ENCODE results near the gene FAM13C.

The FAM13C gene

DNA sequence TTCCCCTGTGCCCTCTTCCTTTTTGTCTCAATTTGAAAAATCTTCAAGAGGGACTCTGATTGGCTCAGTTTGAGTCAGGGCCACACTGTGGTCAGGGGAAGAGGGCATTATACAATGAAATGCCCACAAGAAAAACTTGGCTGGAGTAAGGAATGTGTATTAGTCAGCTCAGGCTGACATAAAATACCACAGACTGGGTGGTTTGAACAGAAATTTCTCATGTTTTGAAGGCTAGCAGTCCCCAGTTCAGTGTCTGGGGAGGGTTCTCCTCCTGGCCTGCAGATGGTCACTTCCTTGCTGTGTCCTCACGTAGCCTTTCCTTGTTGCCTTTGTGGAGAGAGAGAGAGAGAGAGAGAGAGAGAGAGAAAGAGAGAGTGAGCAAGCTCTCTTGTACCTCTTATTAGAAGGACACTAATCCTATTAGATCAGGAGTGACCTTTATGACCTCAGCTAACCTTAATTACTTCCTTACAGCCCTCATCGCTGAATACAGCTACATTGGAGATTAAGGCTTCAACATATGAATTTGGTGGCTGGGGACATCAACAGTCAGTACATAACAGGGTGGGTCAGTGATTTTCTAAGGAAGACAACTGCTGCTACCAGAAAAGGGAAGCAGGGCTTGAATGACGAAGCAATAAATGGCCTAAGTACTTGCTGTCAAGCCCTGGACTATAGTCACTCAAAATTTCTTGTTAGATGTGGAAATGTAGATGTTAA is 25.8 kb upstream of the FAM13C start:
- TF ChIP-seq SPI1 (IDR thresholded peaks at IDR 0.05; ENCODE audit: low read depth, low read length) (no peak), PAX5 (IDR thresholded peaks at IDR 0.05; ENCODE audit: insufficient read depth, low read length, severe bottlenecking) (no peak), TAF1 (IDR thresholded peaks at IDR 0.05; ENCODE audit: low read depth, low read length) (no peak), POU2F2 (IDR thresholded peaks at IDR 0.05; ENCODE audit: low read depth, low read length) (no peak), POLR2AphosphoS5 (IDR thresholded peaks at IDR 0.05; ENCODE audit: low read depth, low read length) (no peak), POLR2A (IDR thresholded peaks at IDR 0.05; ENCODE audit: low read depth, low read length) (no peak)
- no peak for DNase-seq (ENCODE audit: insufficient read length, low spot score)
- FAIRE-seq: peak; percentile 23

DNA sequence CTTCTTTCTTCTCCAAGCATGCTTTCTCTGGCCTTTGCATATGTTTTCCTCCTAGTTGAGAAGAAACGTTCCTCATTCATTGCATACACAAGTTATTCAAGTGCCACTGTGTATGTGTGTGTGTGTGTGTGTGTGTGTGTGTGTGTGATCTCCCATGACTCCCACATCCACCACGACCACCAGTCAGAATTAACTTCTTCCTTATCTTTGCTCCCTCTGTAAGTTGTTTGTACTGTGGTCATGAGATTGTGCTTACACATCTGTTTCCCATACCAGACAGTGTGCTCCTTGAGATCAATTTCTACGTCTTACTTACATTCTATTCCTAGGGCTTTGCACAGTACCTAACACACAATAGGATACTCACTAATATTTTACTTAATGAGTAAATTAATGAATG is 22.4 kb upstream of the FAM13C start:
- DNase-seq (ENCODE audit: insufficient read length, low spot score) (no peak), FAIRE-seq (no peak)
- TF ChIP-seq POLR2A (IDR thresholded peaks at IDR 0.05; ENCODE audit: low read depth, low read length): no peak
- TF ChIP-seq POLR2AphosphoS5 (IDR thresholded peaks at IDR 0.05; ENCODE audit: low read depth, low read length): no peak
- no peak for TF ChIP-seq PAX5 (IDR thresholded peaks at IDR 0.05; ENCODE audit: insufficient read depth, low read length, severe bottlenecking)
- no peak for TF ChIP-seq POU2F2 (IDR thresholded peaks at IDR 0.05; ENCODE audit: low read depth, low read length)
- TF ChIP-seq TAF1 (IDR thresholded peaks at IDR 0.05; ENCODE audit: low read depth, low read length): no peak
- TF ChIP-seq SPI1 (IDR thresholded peaks at IDR 0.05; ENCODE audit: low read depth, low read length): no peak

DNA sequence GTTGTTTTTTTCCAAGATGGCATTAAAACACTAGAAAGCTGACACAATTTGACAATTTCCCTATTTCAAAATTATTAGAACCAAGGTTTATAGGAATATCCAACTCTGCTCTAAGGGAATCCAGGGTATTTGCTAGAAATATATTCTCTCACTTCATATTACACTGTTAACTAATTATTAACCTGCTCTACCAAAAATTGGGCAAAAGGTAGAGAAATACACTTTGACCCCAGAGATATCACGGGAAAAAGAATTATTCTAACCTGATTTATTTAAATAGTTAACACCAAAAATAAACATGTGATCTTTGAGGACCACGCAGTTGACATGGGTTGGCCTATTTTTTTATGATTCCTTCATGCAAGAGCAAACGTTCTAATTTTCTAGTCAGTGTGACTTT is 21.6 kb upstream of the FAM13C start:
- TF ChIP-seq TAF1 (IDR thresholded peaks at IDR 0.05; ENCODE audit: low read depth, low read length) (no peak), PAX5 (IDR thresholded peaks at IDR 0.05; ENCODE audit: insufficient read depth, low read length, severe bottlenecking) (no peak), POU2F2 (IDR thresholded peaks at IDR 0.05; ENCODE audit: low read depth, low read length) (no peak), POLR2AphosphoS5 (IDR thresholded peaks at IDR 0.05; ENCODE audit: low read depth, low read length) (no peak), POLR2A (IDR thresholded peaks at IDR 0.05; ENCODE audit: low read depth, low read length) (no peak), SPI1 (IDR thresholded peaks at IDR 0.05; ENCODE audit: low read depth, low read length) (no peak)
- FAIRE-seq (no peak), DNase-seq (ENCODE audit: insufficient read length, low spot score) (no peak)

DNA sequence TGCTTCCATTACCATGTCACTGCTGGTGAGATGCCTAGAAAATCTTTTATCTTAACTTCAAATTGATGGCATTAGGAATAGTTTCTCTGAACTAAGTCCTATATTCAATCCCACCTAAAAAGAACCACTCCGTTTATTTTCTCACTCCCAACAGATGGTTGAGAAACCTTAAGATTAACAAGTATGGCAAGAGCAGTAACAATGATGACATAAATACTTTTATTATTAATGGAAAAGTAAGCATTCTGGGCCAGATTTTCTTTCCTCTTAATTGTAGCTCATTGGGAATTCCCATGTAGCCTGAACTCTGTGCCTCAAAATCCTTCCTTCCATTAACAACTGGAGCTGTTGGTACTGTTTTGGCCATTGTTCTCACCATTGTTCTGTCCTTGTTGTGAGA is 21.1 kb upstream of the FAM13C start:
- TF ChIP-seq PAX5 (IDR thresholded peaks at IDR 0.05; ENCODE audit: insufficient read depth, low read length, severe bottlenecking) (no peak), POU2F2 (IDR thresholded peaks at IDR 0.05; ENCODE audit: low read depth, low read length) (no peak), POLR2AphosphoS5 (IDR thresholded peaks at IDR 0.05; ENCODE audit: low read depth, low read length) (no peak), SPI1 (IDR thresholded peaks at IDR 0.05; ENCODE audit: low read depth, low read length) (no peak), TAF1 (IDR thresholded peaks at IDR 0.05; ENCODE audit: low read depth, low read length) (no peak), POLR2A (IDR thresholded peaks at IDR 0.05; ENCODE audit: low read depth, low read length) (no peak)
- FAIRE-seq (no peak), DNase-seq (ENCODE audit: insufficient read length, low spot score) (no peak)

DNA sequence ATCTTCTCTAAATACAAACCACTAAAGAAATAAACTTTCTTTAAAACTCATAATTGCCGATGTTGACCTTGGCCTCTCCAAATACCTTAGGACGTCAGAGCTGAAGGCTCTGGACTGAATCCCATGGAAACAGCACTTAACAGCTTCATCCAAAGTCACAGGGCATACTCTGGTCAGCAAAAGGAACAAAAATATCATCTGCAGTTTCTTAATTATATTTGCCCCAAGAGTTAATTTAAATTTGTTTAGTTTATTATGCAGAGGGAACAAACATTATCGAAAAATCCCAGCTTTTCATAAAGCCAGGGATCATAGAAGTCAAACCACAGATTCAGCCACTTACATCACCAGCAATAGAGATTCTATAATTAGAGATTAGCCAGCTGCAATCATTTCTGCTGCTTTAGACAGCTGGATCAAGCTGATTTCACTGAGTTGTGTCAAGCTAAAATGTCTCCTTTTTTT is 20.5 kb upstream of the FAM13C start:
- TF ChIP-seq TAF1 (IDR thresholded peaks at IDR 0.05; ENCODE audit: low read depth, low read length): no peak
- TF ChIP-seq PAX5 (IDR thresholded peaks at IDR 0.05; ENCODE audit: insufficient read depth, low read length, severe bottlenecking): no peak
- TF ChIP-seq POU2F2 (IDR thresholded peaks at IDR 0.05; ENCODE audit: low read depth, low read length): no peak
- TF ChIP-seq POLR2A (IDR thresholded peaks at IDR 0.05; ENCODE audit: low read depth, low read length): no peak
- no peak for TF ChIP-seq SPI1 (IDR thresholded peaks at IDR 0.05; ENCODE audit: low read depth, low read length)
- TF ChIP-seq POLR2AphosphoS5 (IDR thresholded peaks at IDR 0.05; ENCODE audit: low read depth, low read length): no peak
- FAIRE-seq: no peak
- DNase-seq (ENCODE audit: insufficient read length, low spot score): no peak

DNA sequence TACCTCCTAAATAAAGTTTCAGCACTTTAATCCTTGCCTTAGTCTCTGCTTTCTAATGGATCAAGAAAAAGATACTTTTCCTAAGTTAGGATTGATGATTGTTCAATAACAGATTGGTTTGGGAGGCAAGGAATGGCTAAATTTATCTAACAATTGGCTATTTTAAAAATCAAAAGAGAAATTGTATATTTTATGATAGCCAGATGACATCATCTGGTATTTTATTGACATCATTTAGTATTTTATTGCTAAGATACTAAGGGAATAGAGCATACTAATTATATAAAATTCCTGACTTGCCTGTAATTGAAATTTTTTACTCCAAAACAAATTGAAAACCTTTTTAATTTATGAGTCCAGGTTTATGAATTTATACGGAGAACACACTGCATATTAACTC is 19.3 kb upstream of the FAM13C start:
- TF ChIP-seq POLR2A (IDR thresholded peaks at IDR 0.05; ENCODE audit: low read depth, low read length) (no peak), TAF1 (IDR thresholded peaks at IDR 0.05; ENCODE audit: low read depth, low read length) (no peak)
- DNase-seq (ENCODE audit: insufficient read length, low spot score) (no peak), FAIRE-seq (no peak)

DNA sequence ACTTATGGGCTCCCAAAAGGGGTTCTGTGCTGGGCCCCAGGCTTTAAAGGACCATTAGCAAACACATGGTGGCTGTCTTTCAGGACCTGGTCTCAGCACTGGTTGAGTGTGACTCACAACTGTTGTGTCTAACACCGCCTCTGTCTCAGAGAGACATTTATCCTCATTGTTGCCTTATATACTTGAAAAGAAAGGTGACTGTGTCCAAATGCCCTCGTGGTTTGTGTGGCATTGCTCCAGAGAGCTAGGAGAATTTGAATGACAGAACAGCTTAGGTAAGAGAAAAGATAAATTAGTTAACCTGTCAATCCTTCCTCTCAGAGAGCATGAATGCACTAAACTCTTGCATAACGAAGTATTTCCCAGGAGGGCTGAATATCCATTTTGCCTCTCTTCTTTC is 14.5 kb upstream of the FAM13C start:
- TF ChIP-seq PAX5 (IDR thresholded peaks at IDR 0.05; ENCODE audit: insufficient read depth, low read length, severe bottlenecking): no peak
- no peak for TF ChIP-seq POLR2A (IDR thresholded peaks at IDR 0.05; ENCODE audit: low read depth, low read length)
- no peak for TF ChIP-seq TAF1 (IDR thresholded peaks at IDR 0.05; ENCODE audit: low read depth, low read length)
- no peak for TF ChIP-seq SPI1 (IDR thresholded peaks at IDR 0.05; ENCODE audit: low read depth, low read length)
- no peak for TF ChIP-seq POU2F2 (IDR thresholded peaks at IDR 0.05; ENCODE audit: low read depth, low read length)
- no peak for TF ChIP-seq POLR2AphosphoS5 (IDR thresholded peaks at IDR 0.05; ENCODE audit: low read depth, low read length)
- FAIRE-seq (no peak), DNase-seq (ENCODE audit: insufficient read length, low spot score) (no peak)

DNA sequence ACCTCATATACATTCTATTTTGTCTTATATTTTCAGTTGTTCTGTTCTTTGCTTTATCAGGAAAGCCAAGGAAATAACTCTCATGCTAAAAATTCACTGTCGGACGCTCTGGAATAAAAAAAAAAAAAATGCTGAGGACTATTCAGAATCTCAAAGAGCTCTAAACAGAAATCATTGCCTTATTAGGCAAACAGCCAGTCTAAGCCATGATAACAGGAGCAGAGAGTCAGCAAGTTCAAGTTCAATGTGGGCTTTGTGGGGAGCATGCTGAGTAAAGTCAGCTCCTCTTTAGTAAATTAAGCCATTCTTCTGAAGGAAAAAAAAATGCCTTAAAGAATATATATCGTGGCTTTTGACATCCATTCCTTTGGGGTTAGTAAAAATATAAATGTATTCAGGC is 13.6 kb upstream of the FAM13C start:
- no peak for FAIRE-seq
- DNase-seq (ENCODE audit: insufficient read length, low spot score): no peak
- no peak for TF ChIP-seq POLR2A (IDR thresholded peaks at IDR 0.05; ENCODE audit: low read depth, low read length)
- no peak for TF ChIP-seq POLR2AphosphoS5 (IDR thresholded peaks at IDR 0.05; ENCODE audit: low read depth, low read length)
- TF ChIP-seq POU2F2 (IDR thresholded peaks at IDR 0.05; ENCODE audit: low read depth, low read length): no peak
- no peak for TF ChIP-seq PAX5 (IDR thresholded peaks at IDR 0.05; ENCODE audit: insufficient read depth, low read length, severe bottlenecking)
- no peak for TF ChIP-seq TAF1 (IDR thresholded peaks at IDR 0.05; ENCODE audit: low read depth, low read length)
- no peak for TF ChIP-seq SPI1 (IDR thresholded peaks at IDR 0.05; ENCODE audit: low read depth, low read length)

DNA sequence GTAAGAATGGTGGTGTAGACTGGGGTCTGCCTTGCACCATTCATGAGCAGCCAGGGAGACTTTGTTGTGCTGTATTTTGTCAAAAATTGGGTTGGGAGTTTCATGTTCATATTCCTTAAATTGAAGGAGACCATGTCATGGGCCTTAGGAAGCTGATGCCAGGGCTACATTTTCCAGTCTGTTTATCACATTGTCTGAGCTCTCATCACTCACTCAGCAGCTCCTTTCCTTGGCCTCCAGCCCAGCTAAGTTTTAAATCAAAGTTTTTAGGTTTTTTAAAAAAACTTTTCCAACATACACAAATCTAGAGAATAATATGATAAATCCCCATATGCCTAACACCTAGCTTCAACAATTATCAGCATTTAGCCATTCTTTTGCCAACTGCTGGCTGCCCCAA is 12.6 kb upstream of the FAM13C start:
- TF ChIP-seq PAX5 (IDR thresholded peaks at IDR 0.05; ENCODE audit: insufficient read depth, low read length, severe bottlenecking) (no peak), SPI1 (IDR thresholded peaks at IDR 0.05; ENCODE audit: low read depth, low read length) (no peak), POLR2A (IDR thresholded peaks at IDR 0.05; ENCODE audit: low read depth, low read length) (no peak), POLR2AphosphoS5 (IDR thresholded peaks at IDR 0.05; ENCODE audit: low read depth, low read length) (no peak), TAF1 (IDR thresholded peaks at IDR 0.05; ENCODE audit: low read depth, low read length) (no peak), POU2F2 (IDR thresholded peaks at IDR 0.05; ENCODE audit: low read depth, low read length) (no peak)
- no peak for FAIRE-seq
- DNase-seq (ENCODE audit: insufficient read length, low spot score): no peak

DNA sequence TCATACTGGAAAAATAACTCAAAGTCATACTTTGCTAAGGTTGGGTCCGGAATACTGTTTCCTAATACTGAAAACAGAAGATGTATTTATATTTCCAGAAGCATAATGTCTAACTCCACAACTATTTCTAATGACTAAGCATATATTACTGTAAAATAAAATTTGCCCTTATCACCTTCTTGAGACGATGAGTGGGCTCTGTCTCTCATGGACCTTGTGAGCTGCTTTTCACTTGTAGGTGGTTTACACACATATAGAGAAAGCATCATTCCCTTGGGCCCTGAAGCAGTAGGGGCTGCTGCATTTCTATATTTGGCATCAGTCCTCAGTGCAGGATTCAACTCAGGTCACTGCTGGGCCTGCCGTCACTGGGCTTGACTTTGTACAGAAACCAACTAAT is 10.7 kb upstream of the FAM13C start:
- DNase-seq (ENCODE audit: insufficient read length, low spot score): no peak
- FAIRE-seq: no peak
- no peak for TF ChIP-seq POLR2A (IDR thresholded peaks at IDR 0.05; ENCODE audit: low read depth, low read length)
- no peak for TF ChIP-seq POU2F2 (IDR thresholded peaks at IDR 0.05; ENCODE audit: low read depth, low read length)
- TF ChIP-seq SPI1 (IDR thresholded peaks at IDR 0.05; ENCODE audit: low read depth, low read length): no peak
- TF ChIP-seq POLR2AphosphoS5 (IDR thresholded peaks at IDR 0.05; ENCODE audit: low read depth, low read length): no peak
- TF ChIP-seq TAF1 (IDR thresholded peaks at IDR 0.05; ENCODE audit: low read depth, low read length): no peak
- no peak for TF ChIP-seq PAX5 (IDR thresholded peaks at IDR 0.05; ENCODE audit: insufficient read depth, low read length, severe bottlenecking)

All from GM12891 (cell line).